ENCODE results near the gene COL1A1.

- TF ChIP-seq MZF1 (CRISPR knock-in tag; IDR thresholded peaks at IDR 0.05; ENCODE audit: borderline replicate concordance) (no peak), U2AF2 (IDR thresholded peaks at IDR 0.05; ENCODE audit: low read depth, low read length) (no peak), NR2F1 (CRISPR knock-in tag; IDR thresholded peaks at IDR 0.05) (no peak), ZNF337 (CRISPR knock-in tag; IDR thresholded peaks at IDR 0.05; ENCODE audit: borderline replicate concordance, low read depth) (no peak), ATF1 (CRISPR knock-in tag; IDR thresholded peaks at IDR 0.05) (no peak), SNRNP70 (IDR thresholded peaks at IDR 0.05; ENCODE audit: low read depth, low read length) (no peak), POLR2A (IDR thresholded peaks at IDR 0.05; ENCODE audit: insufficient read depth in 1 of 2, low read depth in 2 of 2, low read length in 2 of 2) (no peak), MAFK (conservative IDR thresholded peaks at IDR 0.05 in 1 of 2, IDR thresholded peaks at IDR 0.05 in 1 of 2; ENCODE audit: low read length in 2 of 2) (no peak), POLR2AphosphoS5 (IDR thresholded peaks at IDR 0.05; ENCODE audit: low read depth, low read length) (no peak)
- TF ChIP-seq, protein P1, sequence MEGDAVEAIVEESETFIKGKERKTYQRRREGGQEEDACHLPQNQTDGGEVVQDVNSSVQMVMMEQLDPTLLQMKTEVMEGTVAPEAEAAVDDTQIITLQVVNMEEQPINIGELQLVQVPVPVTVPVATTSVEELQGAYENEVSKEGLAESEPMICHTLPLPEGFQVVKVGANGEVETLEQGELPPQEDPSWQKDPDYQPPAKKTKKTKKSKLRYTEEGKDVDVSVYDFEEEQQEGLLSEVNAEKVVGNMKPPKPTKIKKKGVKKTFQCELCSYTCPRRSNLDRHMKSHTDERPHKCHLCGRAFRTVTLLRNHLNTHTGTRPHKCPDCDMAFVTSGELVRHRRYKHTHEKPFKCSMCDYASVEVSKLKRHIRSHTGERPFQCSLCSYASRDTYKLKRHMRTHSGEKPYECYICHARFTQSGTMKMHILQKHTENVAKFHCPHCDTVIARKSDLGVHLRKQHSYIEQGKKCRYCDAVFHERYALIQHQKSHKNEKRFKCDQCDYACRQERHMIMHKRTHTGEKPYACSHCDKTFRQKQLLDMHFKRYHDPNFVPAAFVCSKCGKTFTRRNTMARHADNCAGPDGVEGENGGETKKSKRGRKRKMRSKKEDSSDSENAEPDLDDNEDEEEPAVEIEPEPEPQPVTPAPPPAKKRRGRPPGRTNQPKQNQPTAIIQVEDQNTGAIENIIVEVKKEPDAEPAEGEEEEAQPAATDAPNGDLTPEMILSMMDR (CRISPR knock-in tag; IDR thresholded peaks at IDR 0.05) = no peak
- TF ChIP-seq, protein P2, sequence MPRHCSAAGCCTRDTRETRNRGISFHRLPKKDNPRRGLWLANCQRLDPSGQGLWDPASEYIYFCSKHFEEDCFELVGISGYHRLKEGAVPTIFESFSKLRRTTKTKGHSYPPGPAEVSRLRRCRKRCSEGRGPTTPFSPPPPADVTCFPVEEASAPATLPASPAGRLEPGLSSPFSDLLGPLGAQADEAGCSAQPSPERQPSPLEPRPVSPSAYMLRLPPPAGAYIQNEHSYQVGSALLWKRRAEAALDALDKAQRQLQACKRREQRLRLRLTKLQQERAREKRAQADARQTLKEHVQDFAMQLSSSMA (CRISPR knock-in tag; IDR thresholded peaks at IDR 0.05) = no peak
- TF ChIP-seq, protein P3, sequence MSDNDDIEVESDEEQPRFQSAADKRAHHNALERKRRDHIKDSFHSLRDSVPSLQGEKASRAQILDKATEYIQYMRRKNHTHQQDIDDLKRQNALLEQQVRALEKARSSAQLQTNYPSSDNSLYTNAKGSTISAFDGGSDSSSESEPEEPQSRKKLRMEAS (IDR thresholded peaks at IDR 0.05) = no peak
- TF ChIP-seq, protein P4, sequence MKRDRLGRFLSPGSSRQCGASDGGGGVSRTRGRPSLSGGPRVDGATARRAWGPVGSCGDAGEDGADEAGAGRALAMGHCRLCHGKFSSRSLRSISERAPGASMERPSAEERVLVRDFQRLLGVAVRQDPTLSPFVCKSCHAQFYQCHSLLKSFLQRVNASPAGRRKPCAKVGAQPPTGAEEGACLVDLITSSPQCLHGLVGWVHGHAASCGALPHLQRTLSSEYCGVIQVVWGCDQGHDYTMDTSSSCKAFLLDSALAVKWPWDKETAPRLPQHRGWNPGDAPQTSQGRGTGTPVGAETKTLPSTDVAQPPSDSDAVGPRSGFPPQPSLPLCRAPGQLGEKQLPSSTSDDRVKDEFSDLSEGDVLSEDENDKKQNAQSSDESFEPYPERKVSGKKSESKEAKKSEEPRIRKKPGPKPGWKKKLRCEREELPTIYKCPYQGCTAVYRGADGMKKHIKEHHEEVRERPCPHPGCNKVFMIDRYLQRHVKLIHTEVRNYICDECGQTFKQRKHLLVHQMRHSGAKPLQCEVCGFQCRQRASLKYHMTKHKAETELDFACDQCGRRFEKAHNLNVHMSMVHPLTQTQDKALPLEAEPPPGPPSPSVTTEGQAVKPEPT (CRISPR knock-in tag; IDR thresholded peaks at IDR 0.05; ENCODE audit: low read depth) = no peak
Measured at GRCh38 chr17:50188531-50188920, 12.9 kb downstream of the COL1A1 start.
